ENCODE results near the gene ARHGEF26. TPM values are rescaled to one million over a fixed set of nuclear protein-coding genes. Genes with fewer than 3 reads are reported as not detected.

Gene ARHGEF26, protein sequence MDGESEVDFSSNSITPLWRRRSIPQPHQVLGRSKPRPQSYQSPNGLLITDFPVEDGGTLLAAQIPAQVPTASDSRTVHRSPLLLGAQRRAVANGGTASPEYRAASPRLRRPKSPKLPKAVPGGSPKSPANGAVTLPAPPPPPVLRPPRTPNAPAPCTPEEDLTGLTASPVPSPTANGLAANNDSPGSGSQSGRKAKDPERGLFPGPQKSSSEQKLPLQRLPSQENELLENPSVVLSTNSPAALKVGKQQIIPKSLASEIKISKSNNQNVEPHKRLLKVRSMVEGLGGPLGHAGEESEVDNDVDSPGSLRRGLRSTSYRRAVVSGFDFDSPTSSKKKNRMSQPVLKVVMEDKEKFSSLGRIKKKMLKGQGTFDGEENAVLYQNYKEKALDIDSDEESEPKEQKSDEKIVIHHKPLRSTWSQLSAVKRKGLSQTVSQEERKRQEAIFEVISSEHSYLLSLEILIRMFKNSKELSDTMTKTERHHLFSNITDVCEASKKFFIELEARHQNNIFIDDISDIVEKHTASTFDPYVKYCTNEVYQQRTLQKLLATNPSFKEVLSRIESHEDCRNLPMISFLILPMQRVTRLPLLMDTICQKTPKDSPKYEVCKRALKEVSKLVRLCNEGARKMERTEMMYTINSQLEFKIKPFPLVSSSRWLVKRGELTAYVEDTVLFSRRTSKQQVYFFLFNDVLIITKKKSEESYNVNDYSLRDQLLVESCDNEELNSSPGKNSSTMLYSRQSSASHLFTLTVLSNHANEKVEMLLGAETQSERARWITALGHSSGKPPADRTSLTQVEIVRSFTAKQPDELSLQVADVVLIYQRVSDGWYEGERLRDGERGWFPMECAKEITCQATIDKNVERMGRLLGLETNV
- total RNA-seq, result under 0.01 and 0.09 TPM in 2 replicates

GRCh38 chr3:154120961-154121700 is at the start of gene ARHGEF26:
TSS of gene ARHGEF26 (plus strand) at chr3:154121390. CDS start at chr3:154121993, 603 bp downstream.

Other genes with a start within 250 kb of the ARHGEF26 start
- gene DHX36, start 203.1 kb downstream of the ARHGEF26 start, total RNA-seq, result 22.8 and 36.9 TPM in 2 replicates